Midbrain (tissue), 1 donor: ENCODE results near the gene ALG3.
A peak's percentile ranks its signal among the peaks of the same experiment; 100 is the strongest.

Source experiments
- DNase-seq: peaks from one replicate; lab custom pipeline; 2025; lab: John Stamatoyannopoulos, UW

Gene ALG3

DNA sequence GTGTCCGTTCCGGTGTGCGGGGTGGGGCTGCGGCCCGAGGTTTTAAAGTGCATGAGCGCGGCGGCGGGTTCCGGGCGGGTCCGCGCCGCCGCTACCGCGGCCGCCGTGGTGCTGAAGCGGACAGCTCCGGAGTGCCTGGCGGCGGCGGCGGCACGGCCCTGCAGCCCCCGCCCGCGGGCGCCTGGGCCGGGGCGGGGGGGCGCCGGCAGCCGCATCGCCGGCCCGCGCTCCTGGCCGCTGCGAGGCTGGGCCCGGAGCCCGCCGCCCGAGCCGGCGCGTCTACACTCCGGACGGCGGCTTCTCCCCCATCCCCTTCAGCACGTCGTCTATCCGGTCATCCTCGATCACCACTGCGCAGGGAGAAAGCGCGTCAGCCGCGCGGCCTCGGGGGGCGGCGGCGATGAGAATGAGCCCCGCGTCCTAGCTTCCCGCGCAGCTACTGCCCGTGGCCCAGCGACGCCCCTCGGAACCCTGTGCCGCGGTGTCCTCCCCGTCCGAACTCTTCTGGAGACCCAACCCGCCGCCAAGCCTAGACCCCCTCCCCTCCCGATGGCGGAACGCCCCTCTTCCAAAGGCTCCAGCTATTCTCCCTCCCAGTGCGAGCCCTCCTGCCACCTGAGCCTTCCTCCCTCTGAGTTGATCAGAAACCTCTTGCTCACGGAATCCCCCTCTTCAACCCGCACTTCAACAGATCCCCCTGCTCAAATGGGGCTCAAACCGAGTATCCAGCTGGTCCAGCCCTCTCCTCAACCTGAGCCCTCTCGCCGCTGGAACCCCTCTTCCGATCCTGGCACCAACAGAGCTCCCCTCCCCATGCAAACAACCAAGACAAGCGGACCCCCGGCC is 11.3 kb upstream of the ALG3 start:
- DNase-seq, result peak; percentile 42

DNA sequence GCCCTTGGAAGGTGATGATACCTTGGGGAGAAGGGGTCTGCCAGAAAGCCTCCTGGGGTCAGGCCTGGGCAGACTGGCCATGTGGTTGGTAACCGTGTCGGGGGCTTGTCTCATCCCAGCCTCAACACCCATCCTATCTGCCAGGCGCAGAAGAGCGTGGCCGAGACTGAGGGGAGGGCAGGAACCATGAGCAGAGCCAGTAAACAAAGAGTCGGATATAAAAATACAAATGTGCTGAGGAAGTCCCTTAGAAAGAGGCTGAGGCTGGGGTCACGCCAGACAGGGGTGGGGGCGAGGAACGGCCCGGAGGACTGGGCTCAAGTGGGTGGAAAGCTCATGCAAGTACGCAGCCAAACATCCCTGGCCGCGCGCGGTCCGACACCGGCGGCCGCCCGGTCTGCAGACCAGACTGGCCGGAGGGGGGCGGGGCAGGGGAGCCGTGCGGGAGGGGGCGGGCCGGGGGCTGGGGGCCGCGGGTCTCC is 10.7 kb upstream of the ALG3 start:
- DNase-seq, result no peak

DNA sequence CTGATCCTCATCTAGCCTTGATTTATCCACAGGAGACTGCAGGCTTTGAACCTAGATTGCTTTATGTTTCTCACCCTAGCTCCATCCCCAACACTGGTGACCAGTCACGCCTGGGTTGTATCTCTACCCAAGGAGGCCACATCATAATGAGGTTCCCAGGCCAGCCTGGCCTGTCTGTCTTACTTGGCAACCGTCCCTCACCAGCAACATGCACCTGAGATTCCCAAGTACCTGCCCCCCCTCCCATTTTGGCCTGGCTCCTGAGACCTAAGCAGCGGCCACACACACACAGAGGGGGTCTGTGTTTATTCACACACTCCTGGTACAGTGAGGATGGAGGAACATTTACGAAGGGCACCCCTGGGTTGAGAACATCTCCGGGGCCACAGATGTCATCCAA is 10.2 kb upstream of the ALG3 start:
- DNase-seq, result no peak

DNA sequence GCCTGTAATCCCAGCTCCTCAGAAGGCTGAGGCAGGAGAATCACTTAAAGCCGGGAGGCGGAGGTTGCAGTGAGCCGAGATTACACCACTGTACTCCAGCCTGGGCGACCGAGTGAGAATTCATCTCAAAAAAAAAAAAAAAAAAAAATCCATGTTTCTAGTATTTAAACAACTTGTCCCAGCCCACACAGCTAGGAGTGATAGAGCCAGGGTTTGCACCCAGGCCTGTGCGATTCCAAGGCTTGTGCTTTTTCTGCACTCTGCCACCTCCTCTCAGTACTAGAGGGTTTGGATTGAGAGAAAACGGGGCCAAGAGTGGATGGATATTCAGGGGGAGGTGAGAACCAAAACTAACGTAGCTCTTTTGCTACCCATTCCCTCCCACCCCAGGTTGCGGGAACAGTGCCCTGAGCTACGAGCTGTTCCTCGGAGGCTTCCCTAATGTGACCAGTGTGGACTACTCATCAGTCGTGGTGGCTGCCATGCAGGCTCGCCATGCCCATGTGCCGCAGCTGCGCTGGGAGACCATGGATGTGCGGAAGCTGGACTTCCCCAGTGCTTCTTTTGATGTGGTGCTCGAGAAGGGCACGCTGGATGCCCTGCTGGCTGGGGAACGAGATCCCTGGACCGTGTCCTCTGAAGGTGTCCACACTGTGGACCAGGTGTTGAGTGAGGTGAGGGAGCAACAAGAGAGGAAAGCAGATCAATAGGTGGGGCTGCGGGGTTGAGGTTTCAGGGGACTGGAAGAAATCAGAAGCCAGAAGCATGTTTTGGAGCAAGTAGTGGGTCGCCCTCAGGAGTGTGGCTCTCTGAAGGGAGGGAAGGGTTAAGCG is 8.5 kb upstream of the ALG3 start:
- DNase-seq, result no peak

DNA sequence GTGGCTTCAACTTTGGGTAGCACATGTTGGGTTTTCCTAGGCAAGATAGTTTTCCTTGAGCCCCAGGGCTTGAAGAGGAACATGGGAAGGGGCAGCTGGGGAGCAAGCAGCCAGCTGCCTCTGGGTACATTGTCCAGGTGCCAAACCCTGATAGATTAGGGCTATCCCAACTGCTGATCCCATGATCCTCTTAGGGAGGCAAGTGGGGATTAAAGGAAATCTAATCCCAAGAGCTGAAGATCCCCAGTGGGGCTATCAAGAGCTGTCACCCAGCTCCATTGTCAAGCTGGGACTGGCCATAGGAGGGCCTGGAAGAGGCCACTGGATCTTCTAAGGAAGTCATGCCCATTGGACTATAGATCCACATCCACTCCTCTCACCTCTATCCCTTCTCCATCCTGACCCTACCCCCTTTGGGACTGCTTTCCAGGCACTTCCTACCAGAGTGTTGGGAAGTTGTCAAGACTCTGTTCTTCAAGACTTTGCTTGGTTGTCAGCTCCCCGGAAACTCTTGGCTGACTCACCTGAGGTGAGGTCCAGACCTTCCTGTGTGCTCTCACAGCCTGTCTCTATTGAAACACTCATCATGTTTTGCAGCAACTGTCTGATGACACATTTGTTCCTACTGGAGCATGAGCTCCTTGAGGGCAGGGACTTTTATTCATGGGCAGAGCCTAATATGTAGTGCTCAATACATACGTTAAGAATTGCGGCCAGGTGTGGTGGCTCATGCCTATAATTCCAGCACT is 6.7 kb upstream of the ALG3 start:
- no peak for DNase-seq

DNA sequence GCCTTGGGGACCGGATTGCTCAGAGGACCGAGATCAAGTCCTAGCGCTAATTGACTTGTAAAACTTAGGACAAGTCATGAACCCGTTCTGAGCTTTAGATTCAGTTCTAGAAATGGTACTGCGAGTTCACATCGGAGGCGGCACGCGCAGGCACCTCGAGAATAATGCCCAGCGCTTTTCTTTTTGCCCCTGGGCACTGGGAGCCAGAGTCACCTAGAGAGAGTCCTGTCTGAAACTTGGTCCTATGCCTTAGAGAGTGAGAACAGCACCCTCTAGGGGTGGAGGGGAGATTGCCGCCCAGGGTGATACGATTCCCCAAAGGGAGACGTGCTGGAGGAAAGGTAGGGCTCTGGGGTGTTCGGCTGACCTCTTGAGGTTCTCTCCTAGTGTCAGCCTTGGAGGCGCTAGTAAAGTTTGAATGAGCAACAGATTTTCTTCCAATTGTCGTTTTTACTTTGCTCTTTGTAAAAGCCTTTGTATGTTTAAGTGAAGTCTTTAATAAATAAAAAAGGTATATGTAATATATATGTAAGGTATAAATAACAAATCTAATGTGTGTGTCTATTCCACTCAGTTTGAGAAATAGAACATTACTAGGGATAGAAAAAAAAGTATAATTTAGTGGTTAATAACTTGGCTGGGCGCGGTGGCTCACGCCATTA is 1.5 kb upstream of the ALG3 start:
- DNase-seq, result peak; percentile 80

DNA sequence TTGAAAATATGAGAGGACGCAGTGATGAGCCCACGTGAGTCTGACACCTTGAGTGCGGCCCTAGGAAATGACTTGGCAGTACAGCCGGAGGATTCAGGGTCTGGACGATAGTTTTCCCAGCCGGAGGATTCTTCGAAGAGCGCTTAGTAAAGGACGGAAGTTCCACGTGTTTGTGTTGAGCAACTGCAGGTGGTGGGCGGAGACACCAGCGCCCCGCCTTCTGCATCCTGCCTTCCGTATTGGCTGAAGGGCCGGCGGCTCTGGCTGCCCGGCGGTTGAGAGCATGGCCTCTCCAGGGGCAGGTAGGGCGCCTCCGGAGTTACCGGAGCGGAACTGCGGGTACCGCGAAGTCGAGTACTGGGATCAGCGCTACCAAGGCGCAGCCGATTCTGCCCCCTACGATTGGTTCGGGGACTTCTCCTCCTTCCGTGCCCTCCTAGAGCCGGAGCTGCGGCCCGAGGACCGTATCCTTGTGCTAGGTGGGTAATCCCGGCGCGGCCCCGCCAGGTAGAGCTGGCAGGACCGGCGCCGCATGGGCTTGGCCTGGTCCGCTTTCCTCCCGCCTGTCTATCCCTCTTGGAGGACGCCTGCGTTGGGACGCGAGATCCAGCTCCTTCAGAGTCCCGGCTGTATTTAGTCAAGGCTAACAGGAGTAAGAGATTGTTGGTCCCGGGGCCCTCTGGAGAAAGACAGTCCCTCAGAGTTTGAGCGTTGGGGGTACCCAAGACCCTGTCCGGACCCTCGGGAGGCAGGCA is 827 bp upstream of the ALG3 start, which contains the start of gene EEF1AKMT4:
Gene EEF1AKMT4 (plus strand): TSS at position 261 of the 755 bp plus-strand sequence. CDS start 23 bp downstream, at position 284.
- peak; percentile 93 for DNase-seq

DNA sequence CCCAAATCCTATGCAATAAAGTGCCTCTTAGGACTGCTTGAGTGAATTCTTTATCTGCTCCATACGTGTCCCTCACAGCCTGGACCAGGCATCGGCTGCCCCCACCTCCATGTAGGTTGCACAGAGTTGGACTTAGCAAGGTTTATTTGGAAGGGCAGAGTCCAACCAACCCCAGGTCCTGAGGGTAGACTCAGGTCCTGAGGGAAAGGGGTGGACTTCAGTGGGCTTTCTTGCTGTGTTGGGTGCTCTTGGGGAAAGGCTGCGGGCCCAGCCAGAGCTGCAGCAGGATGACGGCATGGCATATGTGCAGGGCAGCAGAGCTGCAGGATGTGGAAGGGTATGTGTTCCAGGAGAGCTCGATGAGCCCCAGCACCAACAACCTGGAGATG is 6.5 kb downstream of the ALG3 start:
- DNase-seq, result no peak

DNA sequence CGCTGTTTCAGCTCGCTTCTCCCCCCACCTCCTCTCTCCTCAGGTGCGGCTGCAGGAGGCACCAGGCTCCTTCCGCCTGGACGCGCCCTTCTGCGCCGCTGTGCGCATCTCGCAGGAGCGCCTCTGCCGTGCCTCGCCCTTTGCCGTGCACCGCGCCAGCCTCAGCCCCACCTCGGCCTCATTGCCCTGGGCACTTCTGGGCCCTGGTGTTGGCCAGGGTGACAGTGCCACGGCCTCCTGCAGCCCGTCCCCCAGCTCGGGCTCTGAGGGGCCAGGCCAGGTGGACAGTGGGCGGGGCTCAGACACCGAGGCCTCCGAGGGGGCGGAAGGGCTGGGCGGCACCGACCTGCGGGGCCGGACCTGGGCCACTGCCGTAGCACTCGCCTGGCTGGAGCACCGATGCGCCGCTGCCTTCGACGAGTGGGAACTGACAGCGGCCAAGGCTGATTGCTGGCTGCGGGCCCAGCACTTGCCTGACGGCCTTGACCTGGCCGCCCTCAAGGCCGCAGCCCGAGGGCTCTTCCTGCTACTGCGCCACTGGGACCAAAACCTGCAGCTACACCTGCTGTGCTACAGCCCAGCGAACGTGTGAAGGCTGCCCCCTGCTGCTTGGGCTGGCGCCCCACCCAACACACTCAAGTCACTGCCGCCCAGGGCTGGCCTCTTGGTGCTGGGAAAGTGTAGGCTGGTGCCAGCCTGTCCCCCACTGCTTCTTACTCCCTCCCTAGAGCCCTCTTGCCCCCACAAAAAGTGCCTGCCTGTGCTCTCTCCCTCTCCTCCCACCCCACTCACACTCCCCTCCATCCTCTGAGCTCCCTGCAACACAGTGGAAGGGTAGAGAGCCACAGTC is 7.1 kb downstream of the ALG3 start:
- no peak for DNase-seq

DNA sequence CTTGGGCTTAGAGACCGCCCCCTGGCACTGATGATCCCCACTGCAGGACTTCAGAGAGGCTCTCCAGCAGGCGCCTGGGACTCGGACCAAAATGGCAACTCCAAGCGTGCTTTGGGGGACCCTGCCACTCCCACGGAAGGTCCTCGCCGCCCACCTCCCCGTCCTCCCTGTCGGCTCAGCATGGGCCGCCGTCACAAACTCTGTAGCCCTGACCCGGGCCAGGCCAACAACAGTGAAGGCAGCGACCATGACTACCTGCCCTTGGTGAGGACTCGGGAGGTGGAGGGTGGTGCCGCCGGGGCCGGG is 7.7 kb downstream of the ALG3 start:
- no peak for DNase-seq

DNA sequence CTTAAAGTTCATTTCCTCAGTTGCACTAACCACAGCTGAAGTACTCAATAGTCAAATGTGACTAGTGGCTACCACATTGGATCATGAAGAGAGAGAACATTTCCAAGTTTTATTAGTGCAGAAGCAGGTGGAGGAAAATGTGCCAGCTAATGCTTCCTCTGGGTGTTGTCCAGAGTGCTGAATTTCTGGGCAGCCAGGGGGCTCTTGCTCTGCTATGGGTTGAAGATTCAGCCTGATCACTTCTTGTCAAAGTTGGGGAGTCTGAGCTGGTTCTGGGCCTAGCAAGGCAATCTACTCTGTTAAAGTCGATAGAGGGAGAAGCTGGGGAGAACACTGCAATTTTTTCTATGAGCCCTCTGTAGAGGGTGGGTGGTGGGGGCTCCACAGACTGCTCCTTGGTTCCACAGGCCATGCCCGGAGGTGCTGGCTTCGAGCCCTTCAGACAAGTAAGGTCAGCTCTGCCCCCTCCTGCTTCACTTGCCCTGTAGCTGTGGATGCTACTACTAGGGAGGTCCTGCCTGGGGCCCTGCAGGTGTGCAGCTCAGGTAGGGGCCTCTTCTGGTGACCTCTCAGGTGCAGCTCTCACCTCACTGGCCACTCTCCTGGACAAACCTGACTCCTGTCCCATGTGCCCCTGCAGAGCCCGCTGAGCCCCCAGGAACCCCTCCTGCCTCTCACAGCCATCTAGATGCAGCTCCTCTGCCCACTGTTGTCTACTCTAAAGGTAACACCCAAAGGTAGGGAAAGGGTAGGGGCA is 8.2 kb downstream of the ALG3 start:
- DNase-seq, result no peak

DNA sequence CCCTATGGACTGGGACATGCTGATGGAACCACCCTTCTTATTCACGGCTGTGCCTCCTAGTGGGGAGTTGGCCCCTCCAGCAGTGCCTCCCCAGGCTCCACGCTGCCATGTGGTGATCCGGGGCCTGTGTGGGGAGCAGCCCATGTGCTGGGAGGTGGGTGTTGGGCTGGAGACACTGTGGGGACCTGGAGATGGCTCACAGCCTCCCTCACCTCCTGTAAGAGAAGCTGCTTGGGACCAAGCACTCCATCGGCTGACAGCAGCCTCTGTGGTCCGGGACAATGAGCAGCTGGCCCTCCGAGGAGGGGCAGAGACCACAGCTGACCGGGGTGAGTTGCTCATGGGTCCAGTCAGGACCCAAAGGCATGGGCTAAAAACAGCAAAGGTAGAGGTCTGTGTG is 9.1 kb downstream of the ALG3 start:
- DNase-seq, result no peak

DNA sequence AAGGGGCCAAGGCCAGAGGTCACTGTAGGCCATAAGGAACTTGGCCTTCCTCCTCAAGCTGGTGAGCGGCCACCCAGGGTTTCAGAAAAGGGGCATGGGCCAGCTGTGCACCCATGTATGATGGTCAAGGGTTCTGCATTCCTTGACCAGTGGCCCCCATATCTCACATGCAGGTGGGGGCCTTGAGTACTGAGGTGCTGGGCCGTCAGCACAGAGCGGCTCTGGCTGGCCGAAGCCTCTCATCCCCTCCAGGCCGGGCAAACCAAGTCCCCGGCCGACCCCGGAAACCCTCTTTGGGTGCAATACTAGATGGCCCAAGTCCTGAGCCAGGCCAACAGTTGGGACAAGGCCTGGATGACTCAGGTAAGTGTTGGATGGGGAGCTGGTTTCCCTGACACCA is 9.5 kb downstream of the ALG3 start:
- DNase-seq, result no peak

DNA sequence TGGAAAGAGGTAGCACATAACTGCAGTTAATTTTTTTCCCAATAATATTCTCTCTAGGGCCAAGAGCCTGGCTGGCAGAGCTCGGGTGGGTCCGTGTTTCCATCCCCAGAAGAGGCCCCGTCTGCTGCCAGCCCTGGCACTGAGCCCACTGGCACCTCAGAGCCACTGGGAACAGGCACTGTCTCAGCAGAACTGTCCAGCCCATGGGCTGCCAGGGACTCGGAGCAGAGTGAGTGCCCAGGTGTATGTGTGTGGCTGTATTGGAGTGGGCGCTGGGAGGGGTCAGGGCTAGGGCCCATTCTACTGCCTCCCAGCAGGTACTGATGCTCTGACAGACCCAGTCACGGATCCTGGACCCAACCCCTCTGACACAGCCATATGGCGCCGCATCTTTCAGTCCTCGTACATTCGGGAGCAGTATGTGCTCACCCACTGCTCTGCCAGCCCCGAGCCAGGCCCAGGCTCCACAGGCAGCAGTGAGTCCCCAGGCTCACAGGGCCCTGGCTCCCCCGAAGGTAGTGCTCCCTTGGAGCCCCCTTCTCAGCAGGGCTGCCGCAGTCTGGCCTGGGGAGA is 10.4 kb downstream of the ALG3 start:
- no peak for DNase-seq

DNA sequence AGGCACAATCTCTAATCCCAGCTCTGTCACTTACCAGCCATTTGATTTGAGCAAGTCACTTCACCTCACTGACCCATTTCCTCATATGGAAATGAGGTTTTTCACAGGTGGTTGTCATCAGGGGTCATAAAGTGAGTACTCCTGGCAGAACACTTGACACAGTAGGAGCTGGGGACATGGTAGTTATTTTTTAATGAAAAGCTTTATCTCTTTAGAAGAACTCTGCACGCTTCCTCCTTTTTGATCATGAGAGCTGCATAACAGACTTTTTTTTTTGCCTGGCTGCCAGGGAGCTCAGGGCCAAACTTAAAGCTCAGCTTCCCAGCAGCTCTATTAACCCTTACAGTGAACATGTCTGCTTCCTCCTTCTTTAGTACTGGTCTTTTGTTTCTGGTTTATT is 11.0 kb downstream of the ALG3 start:
- no peak for DNase-seq

DNA sequence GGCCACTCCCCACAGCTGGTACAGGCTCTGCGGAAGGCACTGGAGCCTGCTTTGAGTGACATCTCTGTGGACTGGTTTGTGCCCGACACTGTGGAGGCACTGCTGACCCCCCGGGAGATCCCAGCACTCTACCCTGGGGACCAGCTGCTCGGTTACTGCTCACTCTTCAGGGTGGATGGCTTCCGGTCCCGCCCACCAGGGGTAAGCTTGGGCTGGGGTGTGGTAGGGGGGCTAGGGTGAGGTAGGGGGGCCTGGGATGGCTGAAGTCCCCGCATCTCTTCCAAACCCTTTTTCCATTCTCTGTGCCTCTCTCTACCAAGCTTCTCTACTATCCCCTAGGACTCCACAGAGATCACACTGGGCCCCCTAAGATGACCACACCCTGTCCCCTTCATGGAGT is 11.6 kb downstream of the ALG3 start:
- no peak for DNase-seq

DNA sequence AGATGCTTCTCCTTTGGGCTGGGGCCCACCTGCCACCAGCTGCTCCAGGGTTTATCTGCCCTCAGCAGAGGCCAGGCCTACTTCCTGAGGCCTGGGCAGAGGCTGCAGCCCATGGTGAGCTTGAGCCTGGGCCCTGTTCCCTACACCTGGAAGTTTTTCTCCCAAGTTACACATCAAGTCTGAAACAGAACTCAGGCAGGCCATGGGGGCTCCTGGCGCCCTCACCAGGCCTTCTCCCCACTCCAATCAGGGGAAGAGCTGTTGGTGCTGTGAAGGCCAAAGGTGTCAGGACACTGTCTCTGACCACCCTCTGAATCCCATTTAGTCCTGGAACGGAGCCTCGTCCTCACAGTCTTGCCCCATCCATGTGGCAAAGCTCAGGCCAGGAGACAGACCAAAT is 12.1 kb downstream of the ALG3 start:
- DNase-seq, result no peak

DNA sequence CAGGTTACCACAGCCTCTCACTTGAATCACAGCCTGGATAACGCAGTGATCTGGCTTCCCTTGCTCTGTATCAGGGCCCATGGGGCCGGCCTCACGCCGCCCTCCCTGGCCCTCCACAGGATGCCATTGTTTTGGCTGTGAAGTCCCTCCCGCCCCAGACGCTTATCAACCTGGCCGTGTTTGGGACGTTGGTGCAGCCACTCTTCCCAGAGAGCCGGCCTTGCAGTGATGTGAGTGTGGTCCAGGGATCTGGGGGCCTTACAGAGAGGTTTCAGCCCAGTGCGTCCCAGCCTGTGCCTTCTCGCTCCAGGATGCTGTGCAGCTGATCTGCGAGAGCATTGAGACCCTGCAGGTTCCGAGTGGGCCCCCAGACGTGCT is 12.7 kb downstream of the ALG3 start:
- DNase-seq, result no peak

DNA sequence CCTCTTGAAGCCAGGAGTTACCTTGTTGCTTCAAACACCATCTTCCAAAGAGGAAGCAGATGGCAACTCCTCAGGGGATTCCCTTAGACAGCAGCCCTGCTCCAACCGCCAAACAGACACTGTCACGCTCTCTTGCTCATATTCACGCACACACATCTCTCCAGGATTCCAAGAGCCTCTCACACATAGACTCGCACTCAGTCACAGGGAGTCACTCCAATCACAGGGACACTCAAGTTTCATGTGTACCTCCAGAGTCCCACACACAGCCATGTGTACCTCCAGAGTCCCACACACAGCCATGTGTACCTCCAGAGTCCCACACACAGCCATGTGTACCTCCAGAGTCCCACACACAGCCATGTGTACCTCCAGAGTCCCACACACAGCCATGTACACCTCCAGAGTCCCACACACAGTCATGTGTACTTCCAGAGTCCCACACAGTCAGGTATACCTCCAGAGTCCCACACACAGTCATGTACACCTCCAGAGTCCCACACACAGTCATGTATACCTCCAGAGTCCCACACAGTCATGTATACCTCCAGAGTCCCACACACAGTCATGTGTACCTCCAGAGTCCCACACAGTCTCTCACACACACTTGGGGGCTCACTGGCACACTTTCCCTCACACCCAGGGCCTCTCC is 13.3 kb downstream of the ALG3 start:
- DNase-seq, result no peak
